Measurements from ENCODE around the gene NOC4L.

Gene NOC4L

DNA sequence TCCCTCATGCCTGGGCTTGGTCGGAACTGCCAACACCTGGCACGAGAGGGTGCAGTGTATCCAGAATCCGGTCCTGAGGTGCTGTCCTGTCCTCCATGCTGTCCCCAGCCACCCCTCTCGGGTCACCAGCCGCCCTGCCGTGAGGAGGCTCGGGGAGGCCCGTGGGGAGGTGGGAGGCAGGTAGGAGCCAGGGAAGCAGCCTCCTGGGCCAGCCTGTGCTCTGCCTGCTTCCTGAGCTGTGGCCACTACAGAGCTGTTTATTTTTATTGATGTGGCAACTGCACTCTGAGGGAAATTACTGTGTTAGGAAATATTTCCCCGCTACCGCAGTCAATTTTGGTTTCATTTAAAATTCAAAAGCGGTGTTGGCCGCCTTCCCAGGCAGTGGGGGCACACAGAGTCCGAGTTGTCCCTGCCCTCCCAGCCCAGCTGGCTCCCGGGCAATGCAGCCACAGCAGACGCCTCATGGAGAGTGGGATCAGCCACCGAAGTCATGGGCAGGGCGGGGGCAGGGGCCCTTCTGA is 18.3 kb downstream of the NOC4L start:
- peak; percentile 41 for DNase-seq (ENCODE audit: low read depth, low spot score)
- TF ChIP-seq, protein P1, sequence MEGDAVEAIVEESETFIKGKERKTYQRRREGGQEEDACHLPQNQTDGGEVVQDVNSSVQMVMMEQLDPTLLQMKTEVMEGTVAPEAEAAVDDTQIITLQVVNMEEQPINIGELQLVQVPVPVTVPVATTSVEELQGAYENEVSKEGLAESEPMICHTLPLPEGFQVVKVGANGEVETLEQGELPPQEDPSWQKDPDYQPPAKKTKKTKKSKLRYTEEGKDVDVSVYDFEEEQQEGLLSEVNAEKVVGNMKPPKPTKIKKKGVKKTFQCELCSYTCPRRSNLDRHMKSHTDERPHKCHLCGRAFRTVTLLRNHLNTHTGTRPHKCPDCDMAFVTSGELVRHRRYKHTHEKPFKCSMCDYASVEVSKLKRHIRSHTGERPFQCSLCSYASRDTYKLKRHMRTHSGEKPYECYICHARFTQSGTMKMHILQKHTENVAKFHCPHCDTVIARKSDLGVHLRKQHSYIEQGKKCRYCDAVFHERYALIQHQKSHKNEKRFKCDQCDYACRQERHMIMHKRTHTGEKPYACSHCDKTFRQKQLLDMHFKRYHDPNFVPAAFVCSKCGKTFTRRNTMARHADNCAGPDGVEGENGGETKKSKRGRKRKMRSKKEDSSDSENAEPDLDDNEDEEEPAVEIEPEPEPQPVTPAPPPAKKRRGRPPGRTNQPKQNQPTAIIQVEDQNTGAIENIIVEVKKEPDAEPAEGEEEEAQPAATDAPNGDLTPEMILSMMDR (IDR thresholded peaks at IDR 0.05; ENCODE audit: insufficient read depth, low read length, missing control alignments) = no peak
- CTCF ChIA-PET = interaction anchor here (1.0 to 4.1 kb wide), 5 partner anchors 9 to 451 kb away, joined by 3 to 23 read pairs (median 3); no protein-coding TSS in a partner anchor
- H3K4me3 ChIP-seq (ENCODE audit: low read depth, low read length) = no peak overlapping the region; the same call in 1 of the 2 replicates
- POLR2A ChIA-PET = no interaction called here

DNA sequence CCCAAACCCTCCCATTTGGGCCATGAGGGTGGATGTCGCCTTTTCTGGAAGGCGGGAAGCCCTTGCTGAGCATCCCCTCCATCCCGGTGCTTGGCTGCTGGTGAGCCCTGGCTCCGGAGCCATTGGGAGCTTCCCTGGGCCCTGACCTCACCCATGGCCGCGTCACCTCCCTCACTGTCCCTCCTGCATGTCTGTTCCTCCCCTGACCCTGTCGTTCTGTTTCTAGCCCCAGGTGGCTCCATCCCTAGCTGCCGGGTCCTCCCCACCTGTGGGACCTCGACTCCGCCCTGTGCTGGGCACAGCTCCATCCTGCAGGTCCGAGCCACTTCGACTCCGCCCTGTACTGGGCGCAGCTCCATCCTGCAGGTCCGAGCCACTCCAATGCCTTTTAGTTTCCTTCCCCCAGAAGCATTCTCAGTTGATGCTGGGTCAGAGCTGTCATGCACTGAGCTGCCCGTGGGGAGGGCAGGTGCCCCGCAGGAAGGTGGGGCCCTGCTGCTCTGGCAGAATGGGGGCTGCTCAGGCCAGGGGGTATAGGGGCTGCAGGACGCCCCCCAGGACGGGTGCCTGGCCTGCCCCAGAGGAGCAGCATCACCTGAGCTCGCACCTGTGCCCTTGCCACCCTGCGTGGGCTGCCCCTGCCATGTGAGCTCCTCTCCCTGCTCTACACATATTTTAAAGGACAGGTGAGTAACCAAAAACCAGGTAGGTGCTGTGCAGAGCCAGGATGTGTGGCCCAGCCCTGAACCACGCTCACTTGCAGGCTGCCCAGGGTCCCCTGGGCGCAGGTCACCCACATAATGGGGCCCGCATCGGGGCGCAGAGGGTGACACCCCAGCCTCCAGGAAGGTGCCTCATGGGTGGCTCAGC is 19.0 kb downstream of the NOC4L start:
- CTCF ChIA-PET = interaction anchor here (1.0 to 4.1 kb wide), 5 partner anchors 10 to 450 kb away, joined by 3 to 23 read pairs (median 3); no protein-coding TSS in a partner anchor
- POLR2A ChIA-PET = no interaction called here
- TF ChIP-seq, protein P1 (IDR thresholded peaks at IDR 0.05; ENCODE audit: insufficient read depth, low read length, missing control alignments) = no peak
- no peak overlapping the region; the same call in 1 of the 2 replicates for H3K4me3 ChIP-seq (ENCODE audit: low read depth, low read length)
- DNase-seq (ENCODE audit: low read depth, low spot score) = no peak

DNA sequence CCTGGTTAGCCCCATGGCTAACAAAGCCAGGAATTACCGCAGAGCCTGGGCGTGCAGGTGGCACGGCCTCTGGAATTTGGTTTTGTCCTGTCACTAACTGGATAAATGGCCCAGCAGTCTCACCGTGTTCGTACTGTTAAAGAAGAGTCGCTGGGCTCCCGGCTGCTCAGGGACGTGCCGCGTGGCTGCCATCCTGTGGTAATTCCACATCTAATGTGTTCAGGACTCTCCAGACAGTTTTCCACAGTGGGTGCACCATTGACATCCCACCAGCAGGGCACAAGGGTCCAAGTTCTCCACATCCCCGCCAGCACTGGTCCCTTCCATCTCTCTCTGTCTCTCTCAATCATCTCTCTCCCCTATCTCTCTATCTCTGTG is 19.6 kb downstream of the NOC4L start:
- ChIA-PET POLR2A (no interaction called here), CTCF (interaction anchor here (1.4 to 4.1 kb wide), 4 partner anchors 10 to 450 kb away, joined by 3 to 23 read pairs (median 10); no protein-coding TSS in a partner anchor)
- no peak for DNase-seq (ENCODE audit: low read depth, low spot score)
- TF ChIP-seq, protein P1 (IDR thresholded peaks at IDR 0.05; ENCODE audit: insufficient read depth, low read length, missing control alignments) = no peak
- no peak overlapping the region for H3K4me3 ChIP-seq (ENCODE audit: low read depth, low read length)

DNA sequence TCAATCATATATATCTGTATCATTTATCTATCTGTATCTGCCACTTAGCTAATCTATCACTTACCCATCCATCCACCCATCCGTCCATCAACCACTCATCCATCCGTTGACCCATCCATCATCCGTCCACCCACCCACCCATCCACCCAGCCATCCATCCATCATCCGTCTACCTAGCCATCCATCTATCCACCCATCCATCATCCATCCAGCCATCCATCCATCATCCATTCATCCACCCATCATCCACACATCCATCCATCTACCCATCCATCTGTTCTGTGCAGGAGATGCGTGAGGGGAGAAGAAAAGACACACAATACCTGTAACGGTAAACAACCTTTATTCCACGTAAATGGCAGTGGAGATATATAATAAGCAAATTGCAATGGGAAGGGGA is 20.2 kb downstream of the NOC4L start:
- POLR2A ChIA-PET = no interaction called here
- TF ChIP-seq, protein P1 (IDR thresholded peaks at IDR 0.05; ENCODE audit: insufficient read depth, low read length, missing control alignments) = no peak

DNA sequence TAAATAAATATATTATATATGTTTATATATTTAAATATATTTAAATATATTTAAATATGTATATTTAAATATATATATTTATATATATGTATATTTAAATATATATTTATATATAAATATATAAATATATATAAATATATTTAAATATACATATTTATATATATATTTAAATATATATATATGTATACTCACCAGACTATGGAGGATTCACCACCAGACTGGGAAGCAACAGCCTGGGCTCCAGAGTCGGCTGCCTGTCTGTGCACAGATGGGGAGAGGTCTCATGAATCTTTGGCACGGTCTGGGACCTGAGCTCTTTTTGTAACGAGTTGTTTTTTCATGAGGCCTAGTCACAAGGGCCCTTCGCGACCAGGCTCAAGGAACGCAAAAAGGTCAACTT is 21.3 kb downstream of the NOC4L start:
- CTCF ChIA-PET = no interaction called here
- DNase-seq (ENCODE audit: low read depth, low spot score) = no peak
- POLR2A ChIA-PET = no interaction called here
- TF ChIP-seq, protein P1 (IDR thresholded peaks at IDR 0.05; ENCODE audit: insufficient read depth, low read length, missing control alignments) = no peak
- no peak overlapping the region for H3K4me3 ChIP-seq (ENCODE audit: low read depth, low read length)

More for the DNA sequence above, 20.2 kb downstream of the NOC4L start:
- DNase-seq (ENCODE audit: low read depth, low spot score) = no peak
- CTCF ChIA-PET = no interaction called here
- H3K4me3 ChIP-seq (ENCODE audit: low read depth, low read length) = no peak overlapping the region

DNA sequence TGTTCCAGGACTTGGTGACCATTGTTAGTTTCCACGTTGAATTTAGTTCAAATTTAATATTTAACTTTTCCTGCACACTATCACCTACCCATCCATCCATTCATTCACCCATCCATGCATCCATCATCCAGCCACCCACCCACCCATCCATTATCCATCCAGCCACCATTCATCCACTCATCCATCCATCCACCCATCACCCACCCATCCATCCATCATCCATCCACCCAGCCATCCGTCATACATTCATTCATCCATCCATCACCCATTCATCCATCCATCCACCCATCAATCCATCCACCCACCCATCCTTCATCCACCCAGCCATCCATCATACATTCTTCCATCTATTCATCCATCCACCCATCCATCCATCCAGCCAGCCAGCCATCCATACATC is 21.8 kb downstream of the NOC4L start:
- CTCF ChIA-PET = no interaction called here

More for the DNA sequence above, 21.8 kb downstream of the NOC4L start:
- POLR2A ChIA-PET = no interaction called here
- TF ChIP-seq, protein P1 (IDR thresholded peaks at IDR 0.05; ENCODE audit: insufficient read depth, low read length, missing control alignments) = no peak
- DNase-seq (ENCODE audit: low read depth, low spot score) = no peak
- no peak overlapping the region for H3K4me3 ChIP-seq (ENCODE audit: low read depth, low read length)
